HG03159 (cell line): ENCODE results near the gene ANKRD12.

Experiments used
- ATAC-seq: cut with Tn5 transposase; IDR thresholded peaks from one replicate; pipeline ENCODE4 v1.9.1; 2021; ENCODE audit warnings: mild to moderate bottlenecking, moderate library complexity; ENCODE audit not compliant: unreplicated experiment

ANKRD12 gene

GRCh38 chr18:9177466-9177865 is 40.9 kb downstream of the ANKRD12 start:
- ATAC-seq: no peak

GRCh38 chr18:9178557-9178956 is 42.0 kb downstream of the ANKRD12 start:
- ATAC-seq: no peak

GRCh38 chr18:9181275-9181674 is 44.7 kb downstream of the ANKRD12 start:
- no peak for ATAC-seq

- no peak for ATAC-seq
Observed at GRCh38 chr18:9182852-9183399, 46.3 kb downstream of the ANKRD12 start.

GRCh38 chr18:9184998-9185613 is 48.5 kb downstream of the ANKRD12 start:
- ATAC-seq: no peak

GRCh38 chr18:9188359-9189231 is 52.0 kb downstream of the ANKRD12 start:
- no peak for ATAC-seq

GRCh38 chr18:9189491-9189890 is 52.9 kb downstream of the ANKRD12 start:
- ATAC-seq: no peak

GRCh38 chr18:9191658-9192256 is 55.2 kb downstream of the ANKRD12 start:
- ATAC-seq: no peak

GRCh38 chr18:9193031-9193430 is 56.5 kb downstream of the ANKRD12 start:
- no peak for ATAC-seq

GRCh38 chr18:9196568-9196967 is 60.0 kb downstream of the ANKRD12 start:
- no peak for ATAC-seq

GRCh38 chr18:9199681-9200080 is 63.1 kb downstream of the ANKRD12 start:
- ATAC-seq: no peak

GRCh38 chr18:9201224-9201623 is 64.6 kb downstream of the ANKRD12 start:
- no peak for ATAC-seq

GRCh38 chr18:9204659-9205058 is 68.1 kb downstream of the ANKRD12 start:
- ATAC-seq: no peak

GRCh38 chr18:9206421-9206820 is 69.8 kb downstream of the ANKRD12 start:
- no peak for ATAC-seq

- ATAC-seq: no peak
Observed at GRCh38 chr18:9209279-9209678, 72.7 kb downstream of the ANKRD12 start.

GRCh38 chr18:9210966-9211365 is 74.4 kb downstream of the ANKRD12 start:
- no peak for ATAC-seq

- ATAC-seq: peak; percentile 60
Observed at GRCh38 chr18:9211955-9212354, 75.4 kb downstream of the ANKRD12 start.

- ATAC-seq: no peak
Observed at GRCh38 chr18:9215221-9215933, 78.8 kb downstream of the ANKRD12 start.

GRCh38 chr18:9216459-9216858 is 79.9 kb downstream of the ANKRD12 start:
- no peak for ATAC-seq

GRCh38 chr18:9217743-9218451 is 81.3 kb downstream of the ANKRD12 start:
- ATAC-seq: no peak
